Activated CD4-positive, alpha-beta T cell treated with anti-CD3 and anti-CD28 coated beads for 36 hours (primary cell): ENCODE measurements around the gene USP53. TPM values are rescaled to one million over a fixed set of nuclear protein-coding genes. Genes with fewer than 3 reads are reported as not detected.
A peak's percentile ranks its signal among the peaks of the same experiment; 100 is the strongest.
"Not testable (repeated sequence)": the region's sequence is repeated elsewhere in the genome, so short reads cannot be mapped to it uniquely, and the experiment has no call there.

Experiments used
- ATAC-seq: fragments of 200-7000 bp; cut with Tn5 transposase; one replicate; pipeline ENCODE4 v1.10.0; 2021; ENCODE audit warnings: mild to moderate bottlenecking, moderate library complexity
- CTCF ChIA-PET: fragments of 350-600 bp; sonication (Branson Sonifier 250); formaldehyde crosslinking; loops from one replicate; lab custom pipeline; 2021; ENCODE audit warnings: antibody characterized with exemption; lab: Charles Lee
- POLR2A ChIA-PET: fragments of 350-600 bp; sonication (Branson Sonifier 250); formaldehyde crosslinking; loops from one replicate; lab custom pipeline; 2021; ENCODE audit warnings: antibody characterized with exemption, inconsistent platforms; lab: Charles Lee
- DNase-seq: peaks from one replicate; pipeline ENCODE4 v3.0.0-alpha.2; 2020
- H3K27ac Mint-ChIP-seq: one replicate; pipeline ENCODE4 v1.8.0; 2021; ENCODE audit warnings: mixed read lengths
- H3K27me3 Mint-ChIP-seq: one replicate; pipeline ENCODE4 v1.8.0; 2021; ENCODE audit warnings: mixed read lengths
- H3K36me3 Mint-ChIP-seq: one replicate; pipeline ENCODE4 v1.8.0; 2021; ENCODE audit warnings: low read depth, mixed read lengths
- H3K4me1 Mint-ChIP-seq: one replicate; pipeline ENCODE4 v1.8.0; 2021; ENCODE audit warnings: mixed read lengths
- H3K4me3 Mint-ChIP-seq: one replicate; pipeline ENCODE4 v1.8.0; 2021; ENCODE audit warnings: mild to moderate bottlenecking, moderate library complexity, mixed read lengths
- H3K9me3 Mint-ChIP-seq: one replicate; pipeline ENCODE4 v1.8.0; 2021; ENCODE audit warnings: low read depth, mixed read lengths
- intact Hi-C, 2 experiments: fragments of 100-400 bp; cut with DNase I in 1 of 2; cut with micrococcal nuclease in 1 of 2; formaldehyde crosslinking; loops; one replicate each; pipeline versions ENCODE4 v1.14.2 to v1.15.1; 2022 to 2024; cut with DNase I, micrococcal nuclease
- total RNA-seq, 2 experiments: library from RNA; stranded (reverse); gene quantifications; one replicate each; pipeline ENCODE4 v1.2.3, GENCODE V29; 2021

Gene USP53
- total RNA-seq = 10 to 100 TPM; 11.4 to 14.0 TPM

GRCh38 chr4:119212234-119212963 lies at the start of gene USP53:
Gene USP53, plus strand, starts transcription at chr4:119212713. Its CDS starts 27,047 bp downstream, at chr4:119239760.
- H3K36me3 Mint-ChIP-seq = peaks cover 3% of the 10 kb centered on the region
- ATAC-seq (peak; percentile 92), DNase-seq (peak; percentile 99)
- peak within 1 kb of the TSS; percentile 86 for H3K4me3 Mint-ChIP-seq
- intact Hi-C loops = loop anchor here (1.0 to 10.0 kb wide), 10 partner anchors 26 to 934 kb away; partner anchors contain the start of genes METTL14 (in 1 of the 2) and SEC24D (in 1 of the 2)
- H3K4me1 Mint-ChIP-seq = peaks cover 39% of the 10 kb centered on the region
- H3K27me3 Mint-ChIP-seq = no peaks in the 10 kb centered on the region
- peak within 1 kb of the TSS; percentile 91 for H3K27ac Mint-ChIP-seq
- H3K9me3 Mint-ChIP-seq = no peaks in the 10 kb centered on the region
- CTCF ChIA-PET = interaction anchor here (0.6 to 1.8 kb wide), 7 partner anchors 11 to 229 kb away, joined by 3 to 7 read pairs (median 4); no protein-coding TSS in a partner anchor
- POLR2A ChIA-PET = interaction anchor here (0.7 to 2.4 kb wide), 6 partner anchors 14 to 384 kb away, joined by 3 to 15 read pairs (median 4); a partner anchor contains a TSS

GRCh38 chr4:119165767-119166166 lies 46.7 kb upstream of the USP53 start:
- POLR2A ChIA-PET = no interaction called here
- H3K9me3 Mint-ChIP-seq = no peaks in the 10 kb centered on the region

GRCh38 chr4:119170195-119170594 lies 42.3 kb upstream of the USP53 start:
- H3K4me1 Mint-ChIP-seq = peaks cover 3% of the 10 kb centered on the region
- no peaks in the 10 kb centered on the region for H3K27me3 Mint-ChIP-seq
- intact Hi-C loops = no loop called here
- DNase-seq = no peak
- H3K36me3 Mint-ChIP-seq = no peaks in the 10 kb centered on the region
- POLR2A ChIA-PET = no interaction called here
- no peak overlapping the region for H3K4me3 Mint-ChIP-seq
- H3K9me3 Mint-ChIP-seq = no peaks in the 10 kb centered on the region
- H3K27ac Mint-ChIP-seq = no peak overlapping the region
- CTCF ChIA-PET = no interaction called here
- no peak for ATAC-seq

More at GRCh38 chr4:119165767-119166166, 46.7 kb upstream of the USP53 start:
- DNase-seq = no peak
- intact Hi-C loops = no loop called here
- Mint-ChIP-seq H3K36me3 (no peaks in the 10 kb centered on the region), H3K4me3 (no peak overlapping the region), H3K4me1 (no peaks in the 10 kb centered on the region), H3K27me3 (peaks cover 4% of the 10 kb centered on the region), H3K27ac (no peak overlapping the region)
- no peak for ATAC-seq
- CTCF ChIA-PET = no interaction called here

GRCh38 chr4:119172223-119172622 lies 40.3 kb upstream of the USP53 start:
- H3K4me1 Mint-ChIP-seq = peaks cover 3% of the 10 kb centered on the region
- no peak overlapping the region for H3K4me3 Mint-ChIP-seq
- ATAC-seq (no peak), DNase-seq (peak; percentile 9)
- ChIA-PET POLR2A (no interaction called here), CTCF (interaction anchor here (0.8 kb wide), 1 partner anchor 9 kb away, joined by 3 read pairs; no protein-coding TSS in a partner anchor)
- no peaks in the 10 kb centered on the region for H3K36me3 Mint-ChIP-seq
- no peaks in the 10 kb centered on the region for H3K27me3 Mint-ChIP-seq
- H3K27ac Mint-ChIP-seq = no peak overlapping the region
- intact Hi-C loops = no loop called here
- no peaks in the 10 kb centered on the region for H3K9me3 Mint-ChIP-seq

- H3K4me3 Mint-ChIP-seq, ATAC-seq, CTCF ChIA-PET, H3K4me1 Mint-ChIP-seq, H3K36me3 Mint-ChIP-seq, H3K9me3 Mint-ChIP-seq, POLR2A ChIA-PET, intact Hi-C loops, H3K27me3 Mint-ChIP-seq, H3K27ac Mint-ChIP-seq, DNase-seq: not testable (repeated sequence)
These were observed 38.7 kb upstream of the USP53 start for GRCh38 chr4:119173729-119174361.

- ChIA-PET POLR2A (no interaction called here), CTCF (interaction anchor here (1.3 to 1.9 kb wide), 2 partner anchors 11 to 12 kb away, joined by 5 read pairs; no protein-coding TSS in a partner anchor)
- intact Hi-C loops = no loop called here
- Mint-ChIP-seq H3K4me3 (no peak overlapping the region), H3K9me3 (no peaks in the 10 kb centered on the region), H3K27me3 (peaks cover under 1% of the 10 kb centered on the region), H3K27ac (no peak overlapping the region), H3K36me3 (no peaks in the 10 kb centered on the region), H3K4me1 (no peaks in the 10 kb centered on the region)
- ATAC-seq (no peak), DNase-seq (no peak)
These were observed 33.5 kb upstream of the USP53 start for GRCh38 chr4:119179011-119179410.

GRCh38 chr4:119184128-119184527 lies 28.4 kb upstream of the USP53 start:
- no peak for DNase-seq
- Mint-ChIP-seq H3K27me3 (peaks cover 3% of the 10 kb centered on the region), H3K9me3 (no peaks in the 10 kb centered on the region), H3K27ac (no peak overlapping the region), H3K4me1 (no peaks in the 10 kb centered on the region), H3K36me3 (no peaks in the 10 kb centered on the region), H3K4me3 (no peak overlapping the region)
- intact Hi-C loops = no loop called here
- ATAC-seq = no peak
- POLR2A ChIA-PET = no interaction called here
- CTCF ChIA-PET = no interaction called here

GRCh38 chr4:119189638-119190037 lies 22.9 kb upstream of the USP53 start:
- H3K4me3 Mint-ChIP-seq = no peak overlapping the region

GRCh38 chr4:119190354-119190753 lies 22.2 kb upstream of the USP53 start:
- Mint-ChIP-seq H3K27ac (no peak overlapping the region), H3K4me3 (no peak overlapping the region), H3K36me3 (no peaks in the 10 kb centered on the region), H3K4me1 (no peaks in the 10 kb centered on the region), H3K27me3 (no peaks in the 10 kb centered on the region), H3K9me3 (no peaks in the 10 kb centered on the region)
- ChIA-PET POLR2A (interaction anchor here (0.6 kb wide), 1 partner anchor 176 kb away, joined by 4 read pairs; no protein-coding TSS in a partner anchor), CTCF (interaction anchor here (1.1 to 1.9 kb wide), 3 partner anchors 11 to 54 kb away, joined by 3 to 5 read pairs (median 4); no protein-coding TSS in a partner anchor)
- ATAC-seq (no peak), DNase-seq (no peak)
- intact Hi-C loops = no loop called here

More at GRCh38 chr4:119189638-119190037, 22.9 kb upstream of the USP53 start:
- H3K27me3 Mint-ChIP-seq = no peaks in the 10 kb centered on the region
- no peaks in the 10 kb centered on the region for H3K36me3 Mint-ChIP-seq
- H3K9me3 Mint-ChIP-seq = no peaks in the 10 kb centered on the region
- ATAC-seq (no peak), DNase-seq (no peak)
- no peaks in the 10 kb centered on the region for H3K4me1 Mint-ChIP-seq
- no peak overlapping the region for H3K27ac Mint-ChIP-seq
- ChIA-PET CTCF (interaction anchor here (1.1 kb wide), 2 partner anchors 10 to 53 kb away, joined by 4 to 5 read pairs; no protein-coding TSS in a partner anchor), POLR2A (no interaction called here)
- intact Hi-C loops = no loop called here

- H3K4me1 Mint-ChIP-seq = no peaks in the 10 kb centered on the region
- POLR2A ChIA-PET = no interaction called here
- no peaks in the 10 kb centered on the region for H3K9me3 Mint-ChIP-seq
- intact Hi-C loops = no loop called here
- H3K36me3 Mint-ChIP-seq = no peaks in the 10 kb centered on the region
- H3K4me3 Mint-ChIP-seq = no peak overlapping the region
- no peak for ATAC-seq
- no peak overlapping the region for H3K27ac Mint-ChIP-seq
- DNase-seq = no peak
- CTCF ChIA-PET = interaction anchor here (0.6 to 1.9 kb wide), 2 partner anchors 22 to 216 kb away, joined by 3 read pairs; no protein-coding TSS in a partner anchor
- H3K27me3 Mint-ChIP-seq = no peaks in the 10 kb centered on the region
These were observed 21.0 kb upstream of the USP53 start for GRCh38 chr4:119191505-119191904.

- no peak for ATAC-seq
- CTCF ChIA-PET = no interaction called here
- no peak for DNase-seq
- Mint-ChIP-seq H3K36me3 (no peaks in the 10 kb centered on the region), H3K9me3 (no peaks in the 10 kb centered on the region), H3K27me3 (peaks cover 6% of the 10 kb centered on the region), H3K4me3 (no peak overlapping the region), H3K4me1 (no peaks in the 10 kb centered on the region), H3K27ac (no peak overlapping the region)
- POLR2A ChIA-PET = no interaction called here
- intact Hi-C loops = no loop called here
These were observed 14.7 kb upstream of the USP53 start for GRCh38 chr4:119197772-119198212.
